Endothelial cell of coronary artery (primary cell): ENCODE results near the gene TATDN3. TPM values are rescaled to one million over a fixed set of nuclear protein-coding genes. Genes with fewer than 3 reads are reported as not detected.

ENCODE experiments used
- total RNA-seq: library from RNA; depleted of rRNA; stranded (reverse); fragments of >200 nt; gene quantifications from 2 replicates; pipeline ENCODE4 v1.2.3, GENCODE V29; 2014

The TATDN3 gene
- 9.1 and 9.3 TPM in 2 replicates for total RNA-seq

DNA sequence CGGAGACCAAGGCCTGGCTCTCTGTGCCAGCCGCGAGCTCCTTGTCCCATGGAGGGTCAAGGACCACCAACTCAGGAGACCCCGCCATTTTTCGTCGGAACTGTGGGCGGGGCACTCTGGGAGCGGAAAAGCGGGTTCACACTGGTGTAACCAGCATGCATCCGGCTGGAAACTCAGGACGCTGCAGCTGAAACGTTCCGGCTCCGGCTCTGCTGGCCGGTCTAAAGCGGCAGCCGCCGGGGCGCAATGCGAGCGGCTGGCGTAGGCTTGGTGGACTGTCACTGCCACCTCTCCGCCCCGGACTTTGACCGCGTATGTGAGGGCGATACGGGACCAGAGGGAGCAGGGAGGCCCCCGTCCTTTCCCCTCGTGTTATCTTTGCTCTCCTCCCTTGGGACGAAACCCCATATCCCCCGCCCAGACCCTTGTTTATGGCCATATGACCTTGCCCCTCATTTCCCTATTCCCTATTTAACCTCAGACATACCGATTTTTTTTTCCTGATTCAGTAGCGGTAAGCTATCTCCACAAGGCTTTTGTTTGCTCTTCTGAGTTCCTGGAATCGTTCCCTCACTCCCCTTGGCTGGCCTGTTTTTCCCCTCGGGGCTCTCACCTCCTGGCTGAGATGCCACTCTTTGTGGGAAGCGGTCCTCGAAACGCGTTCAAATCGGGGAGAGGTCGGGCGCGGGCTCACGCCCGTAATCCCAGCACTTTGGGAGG, at the start of gene TATDN3, which contains the start of gene NSL1:
TATDN3 (plus strand) TSS at position 219 of the 720 bp plus-strand sequence; CDS start at position 247, 28 bp downstream.
NSL1 (minus strand) TSS at position 102 of the 720 bp plus-strand sequence; CDS start at position 88, 14 bp downstream.

DNA sequence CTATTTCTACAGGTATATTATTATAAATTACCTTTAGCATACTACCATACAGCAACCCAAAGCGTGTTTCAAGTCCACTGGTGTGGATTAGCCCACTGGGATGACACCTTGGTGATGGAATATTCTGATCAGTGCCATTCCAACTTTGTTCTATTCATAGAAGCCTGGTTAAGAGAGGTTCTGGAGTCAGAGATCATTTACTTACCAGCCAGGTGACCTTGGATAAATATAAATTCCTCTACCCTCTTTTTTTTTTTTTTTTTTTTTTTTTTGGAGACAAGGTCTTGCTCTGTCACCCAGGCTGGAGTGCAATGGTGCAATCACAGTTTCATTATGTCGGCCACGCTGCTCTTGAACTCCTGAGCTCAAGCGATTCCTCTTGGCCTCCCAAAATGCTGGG, 55.9 kb downstream of the TATDN3 start, which contains the start of gene SPATA45:
SPATA45 (minus strand) TSS at position 101 of the 400 bp plus-strand sequence. CDS start 11,500 bp downstream, outside the sequence.

DNA sequence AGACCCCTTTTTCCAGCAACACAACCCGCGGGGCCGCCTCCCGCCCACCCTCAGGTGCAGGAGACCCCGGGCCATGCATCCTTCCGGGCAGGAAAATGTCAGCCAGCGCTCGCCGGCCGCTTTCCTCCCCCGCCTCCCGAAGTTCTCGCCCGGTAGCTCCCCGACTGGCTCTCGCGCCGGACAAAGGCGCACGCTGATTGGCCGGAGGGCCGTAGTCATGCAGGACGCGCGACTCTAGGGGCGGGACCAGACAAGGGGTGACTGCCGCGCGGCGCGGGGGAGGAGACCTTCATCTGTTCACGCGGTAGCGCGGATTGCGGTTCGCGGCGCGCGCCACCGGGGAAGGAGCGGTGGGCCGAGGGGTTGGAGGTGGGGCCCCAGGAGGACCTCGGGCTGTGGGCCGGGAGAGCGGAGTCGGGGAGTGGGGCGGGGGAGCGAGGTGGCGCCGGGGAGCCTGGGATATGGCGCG, 66.3 kb downstream of the TATDN3 start, which contains the start of gene FLVCR1:
FLVCR1 (plus strand) TSS at position 284 of the 469 bp plus-strand sequence; CDS start at position 462, 178 bp downstream.

Other genes with a start within 250 kb of the TATDN3 start
- gene ATF3, start 183.1 kb upstream of the TATDN3 start, total RNA-seq = 0.72 and 2.0 TPM in 2 replicates
- 0.47 and 0.81 TPM in 2 replicates for gene BATF3, start 92.1 kb upstream of the TATDN3 start, total RNA-seq
- gene NSL1, start 117 bp upstream of the TATDN3 start, total RNA-seq = 20.0 and 27.3 TPM in 2 replicates
- not detected in 2 replicates for gene SPATA45, start 55.8 kb downstream of the TATDN3 start, total RNA-seq
- gene FLVCR1, start 66.4 kb downstream of the TATDN3 start, total RNA-seq = 7.3 and 9.5 TPM in 2 replicates
- gene VASH2, start 158.6 kb downstream of the TATDN3 start, total RNA-seq = 0.09 and 0.27 TPM in 2 replicates
- gene ANGEL2, start 224.0 kb downstream of the TATDN3 start, total RNA-seq = 33.3 and 39.9 TPM in 2 replicates